ENCODE results near the gene LPCAT3. TPM values are rescaled to one million over a fixed set of nuclear protein-coding genes. Genes with fewer than 3 reads are reported as not detected.

LPCAT3 gene
- total RNA-seq, 2 experiments from 2014 or later: 29.3 to 32.0 TPM

GRCh38 chr12:7004840-7005239 lies 13.4 kb downstream of the LPCAT3 start:
- H3K4me3 Mint-ChIP-seq: no peak overlapping the region

GRCh38 chr12:7004287-7004803 lies 13.9 kb downstream of the LPCAT3 start:
- DNase-seq (no peak), ATAC-seq (no peak)
- Mint-ChIP-seq H3K4me3 (no peak overlapping the region), H3K36me3 (peaks cover 14% of the 10 kb centered on the region), H3K27ac (no peak overlapping the region), H3K9me3 (ENCODE audit: low read depth) (no peaks in the 10 kb centered on the region), H3K4me1 (peaks cover 12% of the 10 kb centered on the region), H3K27me3 (no peaks in the 10 kb centered on the region)
- CTCF ChIA-PET: interaction anchor here (1.8 to 1.9 kb wide), 2 partner anchors 14 to 103 kb away, joined by 7 read pairs; partner anchors contain the start of gene LPCAT3

More at GRCh38 chr12:7004840-7005239, 13.4 kb downstream of the LPCAT3 start:
- Mint-ChIP-seq H3K27ac (no peak overlapping the region), H3K36me3 (peaks cover 14% of the 10 kb centered on the region), H3K9me3 (ENCODE audit: low read depth) (no peaks in the 10 kb centered on the region), H3K27me3 (no peaks in the 10 kb centered on the region), H3K4me1 (peaks cover 12% of the 10 kb centered on the region)
- ATAC-seq (no peak), DNase-seq (no peak)
- CTCF ChIA-PET: interaction anchor here (1.8 to 1.9 kb wide), 2 partner anchors 13 to 103 kb away, joined by 7 read pairs; partner anchors contain the start of gene LPCAT3

- CTCF ChIA-PET: interaction anchor here (1.2 to 1.4 kb wide), 2 partner anchors 16 kb away, joined by 4 to 5 read pairs; partner anchors contain the start of gene LPCAT3
- no peaks in the 10 kb centered on the region for H3K27me3 Mint-ChIP-seq
Observed at GRCh38 chr12:7001921-7002591, 16.2 kb downstream of the LPCAT3 start.

GRCh38 chr12:6998715-6999451 lies 19.4 kb downstream of the LPCAT3 start:
- CTCF ChIA-PET: interaction anchor here (0.8 to 2.5 kb wide), 3 partner anchors 19 to 127 kb away, joined by 3 to 9 read pairs (median 3); partner anchors contain the start of genes C1RL and LPCAT3
- Mint-ChIP-seq H3K4me3 (no peak overlapping the region), H3K4me1 (no peaks in the 10 kb centered on the region), H3K27me3 (no peaks in the 10 kb centered on the region), H3K36me3 (peaks cover 27% of the 10 kb centered on the region), H3K9me3 (ENCODE audit: low read depth) (no peaks in the 10 kb centered on the region), H3K27ac (no peak overlapping the region)
- ATAC-seq (no peak), DNase-seq (no peak)

More at GRCh38 chr12:7001921-7002591, 16.2 kb downstream of the LPCAT3 start:
- H3K36me3 Mint-ChIP-seq: peaks cover 19% of the 10 kb centered on the region
- peaks cover 6% of the 10 kb centered on the region for H3K4me1 Mint-ChIP-seq
- DNase-seq (no peak), ATAC-seq (no peak)
- H3K27ac Mint-ChIP-seq: no peak overlapping the region
- H3K9me3 Mint-ChIP-seq (ENCODE audit: low read depth): no peaks in the 10 kb centered on the region
- H3K4me3 Mint-ChIP-seq: no peak overlapping the region

GRCh38 chr12:6996040-6996441 lies 22.2 kb downstream of the LPCAT3 start:
- ATAC-seq (no peak), DNase-seq (no peak)
- no peaks in the 10 kb centered on the region for H3K27me3 Mint-ChIP-seq
- no peak overlapping the region for H3K27ac Mint-ChIP-seq
- CTCF ChIA-PET: no interaction called here
- H3K4me1 Mint-ChIP-seq: no peaks in the 10 kb centered on the region
- H3K9me3 Mint-ChIP-seq (ENCODE audit: low read depth): no peaks in the 10 kb centered on the region
- H3K4me3 Mint-ChIP-seq: no peak overlapping the region
- peaks cover 32% of the 10 kb centered on the region for H3K36me3 Mint-ChIP-seq

GRCh38 chr12:6987956-6988553 lies 30.2 kb downstream of the LPCAT3 start:
- Mint-ChIP-seq H3K27me3 (no peaks in the 10 kb centered on the region), H3K27ac (no peak overlapping the region), H3K4me3 (no peak overlapping the region), H3K4me1 (no peaks in the 10 kb centered on the region), H3K36me3 (peaks cover 23% of the 10 kb centered on the region), H3K9me3 (ENCODE audit: low read depth) (no peaks in the 10 kb centered on the region)
- no peak for ATAC-seq
- CTCF ChIA-PET: no interaction called here
- DNase-seq: no peak

GRCh38 chr12:6982532-6982931 lies 35.7 kb downstream of the LPCAT3 start:
- ATAC-seq (no peak), DNase-seq (no peak)
- no peak overlapping the region for H3K4me3 Mint-ChIP-seq
- CTCF ChIA-PET: interaction anchor here (1.5 kb wide), 1 partner anchor 35 kb away, joined by 3 read pairs; no protein-coding TSS in a partner anchor
- no peaks in the 10 kb centered on the region for H3K4me1 Mint-ChIP-seq
- H3K36me3 Mint-ChIP-seq: peaks cover 30% of the 10 kb centered on the region
- H3K27me3 Mint-ChIP-seq: no peaks in the 10 kb centered on the region
- no peaks in the 10 kb centered on the region for H3K9me3 Mint-ChIP-seq (ENCODE audit: low read depth)
- no peak overlapping the region for H3K27ac Mint-ChIP-seq

GRCh38 chr12:6981152-6982052 lies 36.9 kb downstream of the LPCAT3 start:
- CTCF ChIA-PET: interaction anchor here (1.2 to 1.5 kb wide), 2 partner anchors 36 to 132 kb away, joined by 3 read pairs; no protein-coding TSS in a partner anchor
- Mint-ChIP-seq H3K4me1 (no peaks in the 10 kb centered on the region), H3K36me3 (peaks cover 37% of the 10 kb centered on the region), H3K27me3 (no peaks in the 10 kb centered on the region), H3K9me3 (ENCODE audit: low read depth) (no peaks in the 10 kb centered on the region), H3K27ac (no peak overlapping the region), H3K4me3 (no peak overlapping the region)
- ATAC-seq: no peak
- DNase-seq: no peak

GRCh38 chr12:6980740-6981139 lies 37.5 kb downstream of the LPCAT3 start:
- H3K4me1 Mint-ChIP-seq: peaks cover 4% of the 10 kb centered on the region
- no peak overlapping the region for H3K27ac Mint-ChIP-seq
- no peaks in the 10 kb centered on the region for H3K9me3 Mint-ChIP-seq (ENCODE audit: low read depth)
- no peaks in the 10 kb centered on the region for H3K27me3 Mint-ChIP-seq
- ATAC-seq (no peak), DNase-seq (no peak)
- H3K36me3 Mint-ChIP-seq: peaks cover 40% of the 10 kb centered on the region
- no peak overlapping the region for H3K4me3 Mint-ChIP-seq
- CTCF ChIA-PET: interaction anchor here (1.2 kb wide), 1 partner anchor 132 kb away, joined by 3 read pairs; no protein-coding TSS in a partner anchor

- CTCF ChIA-PET: interaction anchor here (1.2 kb wide), 1 partner anchor 133 kb away, joined by 3 read pairs; no protein-coding TSS in a partner anchor
- ATAC-seq: no peak
Observed at GRCh38 chr12:6980075-6980474, 38.2 kb downstream of the LPCAT3 start.

GRCh38 chr12:6979453-6979852 lies 38.8 kb downstream of the LPCAT3 start:
- no peak for DNase-seq
- no peak for ATAC-seq
- no peaks in the 10 kb centered on the region for H3K9me3 Mint-ChIP-seq (ENCODE audit: low read depth)
- CTCF ChIA-PET: interaction anchor here (1.3 to 1.4 kb wide), 2 partner anchors 35 to 39 kb away, joined by 3 read pairs; partner anchors contain the start of gene LPCAT3
- H3K36me3 Mint-ChIP-seq: peaks cover 49% of the 10 kb centered on the region
- no peaks in the 10 kb centered on the region for H3K27me3 Mint-ChIP-seq
- peaks cover 16% of the 10 kb centered on the region for H3K4me1 Mint-ChIP-seq
- no peak overlapping the region for H3K4me3 Mint-ChIP-seq
- no peak overlapping the region for H3K27ac Mint-ChIP-seq

More at GRCh38 chr12:6980075-6980474, 38.2 kb downstream of the LPCAT3 start:
- H3K9me3 Mint-ChIP-seq (ENCODE audit: low read depth): no peaks in the 10 kb centered on the region
- H3K4me1 Mint-ChIP-seq: peaks cover 10% of the 10 kb centered on the region
- DNase-seq: no peak
- H3K27me3 Mint-ChIP-seq: no peaks in the 10 kb centered on the region
- H3K4me3 Mint-ChIP-seq: no peak overlapping the region
- H3K36me3 Mint-ChIP-seq: peaks cover 47% of the 10 kb centered on the region
- H3K27ac Mint-ChIP-seq: peak overlapping the region; percentile 47

- H3K27me3 Mint-ChIP-seq: no peaks in the 10 kb centered on the region
- H3K4me1 Mint-ChIP-seq: peaks cover 19% of the 10 kb centered on the region
- CTCF ChIA-PET: interaction anchor here (0.6 to 1.4 kb wide), 3 partner anchors 34 to 114 kb away, joined by 3 read pairs; partner anchors contain the start of gene LPCAT3
- no peak for ATAC-seq
- no peak for DNase-seq
- H3K9me3 Mint-ChIP-seq (ENCODE audit: low read depth): no peaks in the 10 kb centered on the region
- no peak overlapping the region for H3K27ac Mint-ChIP-seq
- H3K36me3 Mint-ChIP-seq: peaks cover 49% of the 10 kb centered on the region
- no peak overlapping the region for H3K4me3 Mint-ChIP-seq
Observed at GRCh38 chr12:6979021-6979420, 39.3 kb downstream of the LPCAT3 start.

Data from activated CD8-positive, alpha-beta memory T cell treated with anti-CD3 and anti-CD28 coated beads, Interleukin-2, amount 10 ng/mL, durations not matched to agents 7 days and 5 days (primary cell).